Large intestine (tissue), 3 donors: ENCODE data around the gene MYO15B. TPM values are rescaled to one million over a fixed set of nuclear protein-coding genes. Genes with fewer than 3 reads are reported as not detected.
"Not testable (repeated sequence)": the region's sequence is repeated elsewhere in the genome, so short reads cannot be mapped to it uniquely, and the experiment has no call there.

Experiments used
- DNase-seq, 2 donors: peaks; one replicate each; pipeline versions ENCODE4 v3.0.0 to v3.0.0-alpha.2; 2013
- H3K27ac ChIP-seq: one replicate; pipeline ENCODE4 v1.5.1; 2013; ENCODE audit warnings: low read length
- H3K27me3 ChIP-seq: 2 replicates; pipeline ENCODE4 v1.6.1; 2013; ENCODE audit warnings: low read length; ENCODE audit not compliant: control insufficient read depth, insufficient read depth
- H3K36me3 ChIP-seq: 2 replicates; pipeline ENCODE4 v1.6.1; 2013; ENCODE audit warnings: low read length; ENCODE audit not compliant: control insufficient read depth, insufficient read depth
- H3K4me1 ChIP-seq: one replicate; pipeline ENCODE4 v1.6.1; 2013; ENCODE audit warnings: low read length; ENCODE audit not compliant: control insufficient read depth, insufficient read depth
- H3K4me3 ChIP-seq: one replicate; pipeline ENCODE4 v1.5.1; 2013; ENCODE audit warnings: low read length
- H3K9me3 ChIP-seq: one replicate; pipeline ENCODE4 v1.6.1; 2013; ENCODE audit warnings: mild to moderate bottlenecking, low read depth, low read length, moderate library complexity; ENCODE audit not compliant: control insufficient read depth
- WGBS: methylation state at CpG from one replicate; pipeline ENCODE4 v1.1.5; 2013; ENCODE audit warnings: low lambda C conversion rate; ENCODE audit not compliant: insufficient coverage; 5-methylcytosine and 5-hydroxymethylcytosine counted together
- polyA plus RNA-seq: library from polyadenylated mRNA; unstranded; fragments of 120-200 nt; gene quantifications from one replicate; pipeline ENCODE4 v1.2.1, GENCODE V29; 2013

MYO15B gene
- polyA plus RNA-seq, 1 donor = 595 TPM

DNA sequence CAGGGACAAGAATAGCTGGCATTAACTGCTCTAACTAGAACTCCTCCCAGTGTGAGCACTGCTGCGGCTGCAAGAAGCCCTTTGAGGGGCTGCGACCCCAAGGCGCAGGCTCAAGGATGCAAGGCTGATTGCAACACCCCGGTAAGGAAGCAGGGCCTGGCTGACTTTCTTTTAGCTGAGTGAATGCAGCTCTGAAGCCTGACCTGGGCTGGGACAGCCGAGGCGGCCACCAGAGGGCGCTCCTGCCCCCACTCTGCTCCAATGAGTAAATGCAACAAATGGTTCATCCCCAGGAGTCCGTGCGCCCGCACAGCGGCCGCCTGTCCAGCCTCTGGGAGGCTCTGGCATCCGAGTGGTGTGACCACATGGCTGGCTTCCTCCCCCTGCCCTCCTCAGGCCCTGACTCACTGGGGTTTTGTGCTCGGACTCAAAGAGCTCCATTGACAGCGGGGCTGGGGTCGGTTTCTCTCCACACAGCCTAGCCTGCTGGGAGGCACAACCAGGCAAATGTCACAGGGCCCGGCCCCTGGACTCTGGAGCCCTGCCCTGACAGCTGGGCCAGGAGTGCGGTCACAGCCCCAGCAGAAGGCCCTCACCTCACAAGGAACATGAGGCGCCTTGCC, 45.4 kb downstream of the MYO15B start, which contains the start of gene SMIM5:
Gene SMIM5 (plus strand): TSS at position 572 of the 623 bp plus-strand sequence. CDS start 6,768 bp downstream, outside the sequence.
- peak; percentile 84 to 85 for DNase-seq
- no CpG with 5 or more reads among the region's 19 CpGs for WGBS
- Histone ChIP-seq H3K27ac (peak within 1 kb of the TSS; percentile 95), H3K4me1 (peaks cover 57% of the 10 kb centered on the region), H3K27me3 (no peaks in the 10 kb centered on the region), H3K9me3 (peaks cover 2% of the 10 kb centered on the region), H3K4me3 (peak within 1 kb of the TSS; percentile 7), H3K36me3 (peaks cover 44% of the 10 kb centered on the region)

DNA sequence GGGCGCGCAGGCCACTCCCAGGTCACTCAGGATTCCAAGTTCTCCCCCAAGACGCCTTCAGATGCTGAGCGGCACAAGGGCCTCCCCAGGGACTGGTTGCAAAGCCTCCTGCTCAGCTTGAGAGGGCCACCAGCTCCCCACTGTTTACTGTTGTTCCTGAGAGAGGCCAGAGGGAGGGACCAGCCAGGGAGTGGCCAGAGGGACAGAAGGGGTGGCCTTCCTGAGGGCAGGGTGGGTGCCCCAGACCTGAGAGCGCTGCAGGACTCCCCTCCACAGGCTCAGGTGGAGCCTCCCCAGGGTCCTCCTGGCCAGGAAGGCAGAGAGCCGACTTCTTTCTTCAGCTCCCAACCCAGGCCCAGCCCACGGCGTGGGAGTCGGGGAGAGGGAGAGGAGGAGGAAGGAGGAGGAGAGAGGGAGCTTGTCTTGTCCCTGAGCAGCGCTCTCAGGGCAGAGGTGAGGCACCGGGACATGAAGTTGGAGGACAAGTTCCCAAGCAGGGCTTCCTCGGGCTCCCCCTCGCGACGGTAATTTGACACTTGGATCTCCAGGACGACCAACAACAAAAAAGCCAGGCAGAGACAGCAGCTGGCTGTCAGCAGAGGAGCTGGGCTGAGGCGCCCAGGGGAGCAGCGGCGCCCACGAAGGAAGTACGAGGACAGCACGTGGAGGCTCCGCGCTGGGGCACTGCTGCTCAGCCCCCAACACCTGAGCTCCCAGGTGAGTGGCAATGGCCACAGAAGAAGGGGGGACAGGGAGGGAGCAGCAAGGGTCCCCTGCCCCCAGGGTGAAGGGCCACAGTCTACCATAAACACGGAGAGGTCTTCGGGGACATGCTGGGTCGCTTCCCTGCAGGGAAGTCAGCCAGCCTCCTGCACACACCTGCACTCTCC, 46.1 kb downstream of the MYO15B start:
- H3K4me3 ChIP-seq = peak overlapping the region; percentile 7
- H3K27me3 ChIP-seq = no peaks in the 10 kb centered on the region
- peak overlapping the region; percentile 95 for H3K27ac ChIP-seq
- H3K4me1 ChIP-seq = peaks cover 57% of the 10 kb centered on the region
- peak; percentile 90 to 93 for DNase-seq
- peaks cover 40% of the 10 kb centered on the region for H3K36me3 ChIP-seq
- WGBS = no CpG with 5 or more reads among the region's 27 CpGs
- peaks cover 2% of the 10 kb centered on the region for H3K9me3 ChIP-seq

- no peaks in the 10 kb centered on the region for H3K27me3 ChIP-seq
- peaks cover 2% of the 10 kb centered on the region for H3K9me3 ChIP-seq
- H3K4me3 ChIP-seq = peak overlapping the region; percentile 7
- no peak for DNase-seq
- H3K27ac ChIP-seq = peak overlapping the region; percentile 95
- WGBS = no CpG with 5 or more reads among the region's 9 CpGs
- peaks cover 38% of the 10 kb centered on the region for H3K36me3 ChIP-seq
- H3K4me1 ChIP-seq = peaks cover 62% of the 10 kb centered on the region
These were observed 46.8 kb downstream of the MYO15B start for GRCh38 chr17:75634376-75634740.

- DNase-seq = no peak
- Histone ChIP-seq H3K27me3 (no peaks in the 10 kb centered on the region), H3K36me3 (peaks cover 34% of the 10 kb centered on the region), H3K9me3 (peaks cover 2% of the 10 kb centered on the region), H3K27ac (peak overlapping the region; percentile 95), H3K4me1 (peaks cover 68% of the 10 kb centered on the region), H3K4me3 (no peak overlapping the region)
- WGBS = no CpG with 5 or more reads among the region's 20 CpGs
These were observed 47.4 kb downstream of the MYO15B start for GRCh38 chr17:75634754-75635609.

GRCh38 chr17:75635610-75636202, 48.1 kb downstream of the MYO15B start:
- WGBS = no CpG with 5 or more reads among the region's 16 CpGs
- Histone ChIP-seq H3K4me1 (peaks cover 75% of the 10 kb centered on the region), H3K4me3 (no peak overlapping the region), H3K9me3 (peaks cover 2% of the 10 kb centered on the region), H3K27ac (peak overlapping the region; percentile 95), H3K36me3 (peaks cover 26% of the 10 kb centered on the region), H3K27me3 (no peaks in the 10 kb centered on the region)
- peak; percentile 86 to 91 for DNase-seq

DNA sequence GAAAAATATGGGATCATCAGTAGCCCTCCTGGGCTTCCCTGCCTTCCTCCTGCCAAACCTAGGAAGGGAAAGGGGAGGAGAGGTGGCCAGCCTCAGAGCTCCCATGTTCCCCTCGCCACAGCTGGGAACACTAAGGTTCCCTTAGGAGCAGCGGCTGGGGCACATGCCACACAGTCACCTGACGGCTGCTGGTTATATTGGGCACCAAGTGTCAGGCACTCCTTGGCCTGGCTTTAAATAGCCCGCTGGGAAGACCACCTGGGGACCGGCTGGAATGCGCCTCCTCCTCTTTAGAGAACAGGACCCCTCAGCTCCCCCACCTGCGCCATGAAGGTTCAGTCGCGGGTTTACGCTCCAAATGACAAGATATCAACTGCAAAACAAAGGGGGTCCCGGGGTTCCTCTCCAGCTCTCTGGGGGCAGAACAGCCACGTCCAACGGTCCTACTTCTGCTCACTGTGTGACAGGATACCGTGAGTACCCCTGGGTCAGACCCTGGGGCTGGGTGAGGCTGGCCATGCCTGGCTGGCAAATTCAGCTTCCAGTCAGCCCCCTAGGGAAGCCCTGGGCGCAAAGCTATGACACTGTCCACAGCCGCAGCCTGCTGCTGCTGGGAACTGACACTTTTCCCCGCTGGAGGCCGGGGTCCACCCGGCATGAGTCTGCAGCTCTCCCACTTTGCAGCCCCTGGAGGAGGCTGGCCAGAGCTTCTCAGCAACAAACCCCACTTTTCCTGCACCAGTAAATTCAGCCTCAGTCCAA, 49.0 kb downstream of the MYO15B start:
- no peak overlapping the region for H3K4me3 ChIP-seq

DNA sequence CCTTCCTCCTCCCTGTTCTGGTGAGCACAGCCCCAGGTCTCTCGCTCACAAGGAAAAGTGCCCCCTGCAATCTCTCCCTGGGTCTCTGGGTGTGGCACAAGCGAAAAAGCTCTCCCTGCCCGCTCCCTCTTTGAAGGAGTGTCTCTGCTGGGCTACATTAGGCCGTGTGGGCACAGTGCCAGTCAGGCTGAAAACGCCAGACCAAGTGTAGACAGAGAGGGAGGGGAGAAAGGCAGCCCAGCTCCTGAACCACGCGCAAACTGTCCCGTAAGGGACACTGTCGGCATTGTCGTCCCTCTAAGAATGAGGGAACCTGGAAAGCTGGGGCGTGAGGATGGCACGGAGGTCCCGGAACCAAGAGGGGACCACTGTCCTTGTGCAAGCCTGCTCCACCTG, 49.5 kb downstream of the MYO15B start:
- Histone ChIP-seq H3K4me1 (peaks cover 80% of the 10 kb centered on the region), H3K36me3 (peaks cover 15% of the 10 kb centered on the region), H3K27me3 (no peaks in the 10 kb centered on the region), H3K27ac (no peak overlapping the region), H3K9me3 (no peaks in the 10 kb centered on the region), H3K4me3 (no peak overlapping the region)
- DNase-seq = no peak
- no CpG with 5 or more reads among the region's 13 CpGs for WGBS

More for the DNA sequence above, 49.0 kb downstream of the MYO15B start:
- no peaks in the 10 kb centered on the region for H3K9me3 ChIP-seq
- H3K4me1 ChIP-seq = peaks cover 75% of the 10 kb centered on the region
- H3K36me3 ChIP-seq = peaks cover 18% of the 10 kb centered on the region
- H3K27me3 ChIP-seq = no peaks in the 10 kb centered on the region
- peak overlapping the region; percentile 95 for H3K27ac ChIP-seq
- no peak for DNase-seq
- no CpG with 5 or more reads among the region's 19 CpGs for WGBS

DNA sequence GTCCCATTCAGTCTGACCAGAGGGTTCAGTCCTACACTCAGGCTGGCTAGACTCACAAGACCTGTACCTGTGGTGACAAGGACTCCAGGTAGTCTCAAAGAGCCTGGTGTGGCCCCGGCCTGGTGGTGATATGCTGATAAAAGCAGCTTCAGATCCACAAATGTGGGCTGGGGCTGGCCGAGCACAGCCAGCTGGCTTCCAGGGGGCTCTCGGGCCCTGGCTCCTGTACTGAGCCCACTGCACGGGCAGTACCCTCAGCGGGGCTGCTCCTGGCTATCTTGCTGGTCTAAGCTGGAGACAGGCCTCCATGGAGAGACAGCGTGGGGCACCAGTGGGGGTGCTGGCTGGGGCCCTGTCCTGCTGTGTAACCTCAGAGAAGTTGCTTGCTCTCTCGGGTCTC, 50.0 kb downstream of the MYO15B start:
- no peak for DNase-seq
- no CpG with 5 or more reads among the region's 7 CpGs for WGBS
- Histone ChIP-seq H3K27me3 (no peaks in the 10 kb centered on the region), H3K27ac (no peak overlapping the region), H3K4me1 (peaks cover 78% of the 10 kb centered on the region), H3K36me3 (peaks cover 15% of the 10 kb centered on the region), H3K4me3 (no peak overlapping the region), H3K9me3 (no peaks in the 10 kb centered on the region)

GRCh38 chr17:75638039-75638438, 50.4 kb downstream of the MYO15B start:
- Histone ChIP-seq H3K36me3 (peaks cover 15% of the 10 kb centered on the region), H3K4me1 (peaks cover 78% of the 10 kb centered on the region)
- no CpG with 5 or more reads among the region's 12 CpGs for WGBS
- H3K4me3 ChIP-seq, H3K27me3 ChIP-seq, H3K9me3 ChIP-seq, H3K27ac ChIP-seq, DNase-seq: not testable (repeated sequence)
